Stimulated activated CD8-positive, alpha-beta memory T cell treated with anti-CD3 and anti-CD28 coated beads, Interleukin-4, amount 100 ng/mL, for 4 hours (primary cell): Measurements from ENCODE around the gene CYP46A1.

Source experiments
- DNase-seq, 2 donors: peaks; one replicate each; pipeline ENCODE4 v3.0.0-alpha.2; 2020; ENCODE audit warnings: low read depth in 2 of 2, low spot score in 1 of 2

The CYP46A1 gene

GRCh38 chr14:99687284-99688209, 3.4 kb downstream of the CYP46A1 start:
- no peak for DNase-seq

- no peak for DNase-seq
These were observed 4.1 kb downstream of the CYP46A1 start for GRCh38 chr14:99688210-99688581.

GRCh38 chr14:99688629-99689028, 4.5 kb downstream of the CYP46A1 start:
- no peak for DNase-seq

- DNase-seq = no peak
These were observed 5.5 kb downstream of the CYP46A1 start for GRCh38 chr14:99689266-99690236.

- DNase-seq = no peak
These were observed 6.5 kb downstream of the CYP46A1 start for GRCh38 chr14:99690636-99691035.

- DNase-seq = no peak
These were observed 7.2 kb downstream of the CYP46A1 start for GRCh38 chr14:99691111-99691885.

GRCh38 chr14:99693918-99694317, 9.8 kb downstream of the CYP46A1 start:
- DNase-seq = no peak

GRCh38 chr14:99696929-99697328, 12.8 kb downstream of the CYP46A1 start:
- no peak for DNase-seq

GRCh38 chr14:99698236-99698635, 14.1 kb downstream of the CYP46A1 start:
- no peak for DNase-seq

GRCh38 chr14:99698642-99699041, 14.5 kb downstream of the CYP46A1 start:
- DNase-seq = no peak

- DNase-seq = no peak
These were observed 15.1 kb downstream of the CYP46A1 start for GRCh38 chr14:99699085-99699760.

- no peak for DNase-seq
These were observed 15.8 kb downstream of the CYP46A1 start for GRCh38 chr14:99699861-99700260.

- no peak for DNase-seq
These were observed 16.3 kb downstream of the CYP46A1 start for GRCh38 chr14:99700379-99700778.

- no peak for DNase-seq
These were observed 17.2 kb downstream of the CYP46A1 start for GRCh38 chr14:99701260-99701659.

GRCh38 chr14:99702115-99702514, 18.0 kb downstream of the CYP46A1 start:
- DNase-seq = no peak

- no peak for DNase-seq
These were observed 19.3 kb downstream of the CYP46A1 start for GRCh38 chr14:99703381-99703780.

GRCh38 chr14:99704037-99704436, 19.9 kb downstream of the CYP46A1 start:
- DNase-seq = no peak

- no peak for DNase-seq
These were observed 22.2 kb downstream of the CYP46A1 start for GRCh38 chr14:99706107-99706900.

- DNase-seq = no peak
These were observed 23.3 kb downstream of the CYP46A1 start for GRCh38 chr14:99707420-99707819.

GRCh38 chr14:99707921-99708320, 23.8 kb downstream of the CYP46A1 start:
- no peak for DNase-seq
